GM12865 (cell line): ENCODE data around the gene TASOR2.

ENCODE experiments used
- DNase-seq: peaks from one replicate; pipeline ENCODE4 v3.0.0; 2010; ENCODE audit warnings: low read depth
- H3K4me3 ChIP-seq: 2 replicates; pipeline ENCODE4 v1.5.1; 2011; ENCODE audit warnings: mild to moderate bottlenecking, low read depth, low read length, control low read depth
- TF ChIP-seq, protein P1 (sequence below): IDR thresholded peaks from 2 replicates; pipeline ENCODE4 v1.5.1; 2011; ENCODE audit warnings: low read length, control low read depth, low read depth, inconsistent platforms; ENCODE audit not compliant: insufficient read depth; ENCODE audit errors: missing control alignments

Gene TASOR2

DNA sequence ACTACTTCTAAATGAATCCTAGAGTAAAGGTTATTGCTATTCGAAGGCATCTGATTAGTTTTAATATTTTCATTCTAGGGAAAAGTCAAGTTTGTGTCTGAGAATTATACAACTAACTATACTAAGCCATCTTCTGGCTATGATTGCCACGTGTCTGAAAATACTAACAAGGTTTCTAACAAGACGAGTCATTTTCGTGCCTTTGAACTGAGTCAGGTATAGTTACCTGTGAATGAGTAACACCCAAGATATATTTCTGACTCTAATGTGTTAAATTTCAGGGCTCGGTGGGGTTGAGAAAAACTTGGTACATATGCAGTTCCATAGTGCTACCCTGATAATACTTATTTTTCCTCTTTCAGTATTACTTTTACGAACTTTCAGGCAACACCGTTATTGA lies 35.5 kb downstream of the TASOR2 start:
- TF ChIP-seq, protein P1, sequence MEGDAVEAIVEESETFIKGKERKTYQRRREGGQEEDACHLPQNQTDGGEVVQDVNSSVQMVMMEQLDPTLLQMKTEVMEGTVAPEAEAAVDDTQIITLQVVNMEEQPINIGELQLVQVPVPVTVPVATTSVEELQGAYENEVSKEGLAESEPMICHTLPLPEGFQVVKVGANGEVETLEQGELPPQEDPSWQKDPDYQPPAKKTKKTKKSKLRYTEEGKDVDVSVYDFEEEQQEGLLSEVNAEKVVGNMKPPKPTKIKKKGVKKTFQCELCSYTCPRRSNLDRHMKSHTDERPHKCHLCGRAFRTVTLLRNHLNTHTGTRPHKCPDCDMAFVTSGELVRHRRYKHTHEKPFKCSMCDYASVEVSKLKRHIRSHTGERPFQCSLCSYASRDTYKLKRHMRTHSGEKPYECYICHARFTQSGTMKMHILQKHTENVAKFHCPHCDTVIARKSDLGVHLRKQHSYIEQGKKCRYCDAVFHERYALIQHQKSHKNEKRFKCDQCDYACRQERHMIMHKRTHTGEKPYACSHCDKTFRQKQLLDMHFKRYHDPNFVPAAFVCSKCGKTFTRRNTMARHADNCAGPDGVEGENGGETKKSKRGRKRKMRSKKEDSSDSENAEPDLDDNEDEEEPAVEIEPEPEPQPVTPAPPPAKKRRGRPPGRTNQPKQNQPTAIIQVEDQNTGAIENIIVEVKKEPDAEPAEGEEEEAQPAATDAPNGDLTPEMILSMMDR, result no peak
- no peak for DNase-seq
- no peak overlapping the region for H3K4me3 ChIP-seq

DNA sequence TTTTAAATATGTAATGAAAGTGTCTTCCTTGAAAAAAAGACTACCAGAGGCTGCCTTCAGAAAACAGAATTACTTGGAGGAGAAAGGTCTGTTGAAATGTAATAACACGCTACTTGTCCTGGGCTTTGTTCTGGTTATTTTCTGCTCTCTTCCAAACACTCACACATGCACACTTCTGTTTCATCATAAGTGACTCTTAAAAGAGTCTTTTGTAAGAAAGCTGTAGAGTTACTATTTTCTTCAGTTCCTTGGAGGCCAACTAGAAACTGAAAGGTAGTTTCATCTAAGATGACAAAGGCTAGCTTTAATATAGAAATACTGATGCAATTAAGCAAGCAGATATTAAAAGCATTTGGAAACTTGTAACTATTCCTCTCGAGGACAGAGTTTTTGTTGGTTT lies 39.1 kb downstream of the TASOR2 start:
- H3K4me3 ChIP-seq, result no peak overlapping the region
- TF ChIP-seq, protein P1, result no peak
- peak; percentile 4 for DNase-seq

DNA sequence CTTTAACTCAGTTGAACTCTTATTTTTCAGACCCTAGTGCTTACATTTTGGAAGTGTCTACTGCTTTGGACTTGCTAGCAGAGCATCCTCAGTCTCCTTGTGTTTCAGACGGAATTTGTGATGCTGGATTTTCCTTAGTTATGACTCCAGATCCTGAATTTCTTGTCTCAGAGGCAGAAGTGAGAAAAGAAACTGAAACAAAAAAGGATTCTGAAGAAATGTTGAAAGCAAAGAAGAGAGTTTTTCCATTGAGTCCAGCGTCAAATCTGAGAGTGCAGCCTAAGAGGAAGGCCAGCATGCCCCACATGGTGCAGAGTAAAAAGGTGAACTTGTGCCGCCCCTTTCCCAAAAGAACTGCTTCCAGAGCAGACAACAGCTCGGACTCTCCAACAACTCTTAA lies 46.1 kb downstream of the TASOR2 start:
- no peak for DNase-seq
- no peak overlapping the region for H3K4me3 ChIP-seq

DNA sequence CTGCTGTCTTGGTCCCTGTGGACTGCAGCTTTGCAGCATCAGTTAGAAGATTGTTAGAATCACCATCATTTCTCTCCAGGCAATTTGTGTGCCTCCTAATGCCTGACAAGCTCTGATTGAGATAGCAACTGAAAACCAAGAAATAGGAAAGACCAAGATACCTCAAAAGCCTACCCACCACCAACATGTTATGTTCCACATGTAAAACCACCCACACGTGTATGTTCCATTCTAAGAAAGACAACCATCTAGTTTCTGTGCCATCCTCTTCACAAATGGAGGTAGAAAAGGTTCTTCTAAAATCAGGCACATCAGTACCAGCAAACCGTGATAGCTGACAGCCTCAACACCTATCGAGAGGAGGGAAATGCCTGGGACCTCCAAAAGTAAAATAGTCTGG lies 46.9 kb downstream of the TASOR2 start:
- no peak overlapping the region for H3K4me3 ChIP-seq
- no peak for DNase-seq
- TF ChIP-seq, protein P1, result no peak

More for the DNA sequence above, 46.1 kb downstream of the TASOR2 start:
- TF ChIP-seq, protein P1, result no peak

DNA sequence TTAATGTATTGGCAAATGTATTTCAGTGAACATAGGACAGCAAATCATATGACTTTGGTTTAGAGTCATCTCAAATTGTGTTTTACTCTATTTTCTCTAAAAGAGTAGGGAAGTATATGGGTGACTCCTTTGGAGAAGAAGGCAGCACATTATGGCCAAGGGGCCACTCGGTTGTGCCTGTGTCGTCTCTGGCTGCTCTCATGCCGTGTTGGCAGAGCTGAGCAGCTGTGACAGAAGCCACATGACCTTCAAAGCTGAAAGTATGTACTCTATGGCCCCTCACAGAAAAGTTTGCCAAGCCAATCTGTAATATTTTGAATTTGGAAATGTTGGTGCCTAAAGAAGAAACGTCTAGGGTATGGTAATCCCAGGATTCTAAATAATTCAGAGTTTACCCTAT lies 47.5 kb downstream of the TASOR2 start:
- DNase-seq, result no peak
- TF ChIP-seq, protein P1, result no peak
- no peak overlapping the region for H3K4me3 ChIP-seq
